HepG2 (cell line): ENCODE measurements around the gene ADAMTS12.

Experiments
- KDM2A ChIP-seq: sonication (generic); formaldehyde crosslinking; IDR thresholded peaks from 2 replicates; pipeline ENCODE4 v1.4.0; 2020; ENCODE audit warnings: low read depth, missing genetic modification reagents, borderline replicate concordance
- POLR2A ChIP-seq, 2 experiments: IDR thresholded peaks; 2 replicates each; pipeline ENCODE4 v1.6.1; 2011; ENCODE audit warnings: low read depth in 2 of 2, low read length in 2 of 2, mild to moderate bottlenecking in 1 of 2, moderate library complexity in 1 of 2; ENCODE audit not compliant: insufficient read depth in 1 of 2
- U2AF2 ChIP-seq: fragments of 200-400 bp; formaldehyde crosslinking; IDR thresholded peaks from 2 replicates; pipeline ENCODE4 v1.6.1; 2017; ENCODE audit warnings: low read depth, mild to moderate bottlenecking, low read length

DNA sequence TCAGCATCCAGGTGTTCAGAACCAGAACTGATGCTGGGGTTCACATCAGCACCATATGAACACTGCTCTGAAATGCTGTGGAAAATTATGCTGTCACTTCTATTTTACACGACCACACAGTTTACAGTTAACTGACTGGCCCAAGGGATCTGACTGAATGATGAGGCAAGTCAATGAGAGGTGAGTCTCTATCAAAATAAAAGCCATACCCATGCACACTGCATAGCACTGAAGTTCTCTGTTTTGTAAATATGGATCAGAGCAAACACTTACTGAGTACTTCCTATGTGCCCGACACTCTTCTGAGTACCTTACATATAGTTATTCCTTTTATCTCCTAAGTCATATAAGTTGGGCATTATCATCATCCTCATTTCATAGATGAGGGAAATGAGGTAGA, 328.3 kb downstream of the ADAMTS12 start:
- TF ChIP-seq KDM2A (CRISPR knock-in tag) (no peak), POLR2A (IDR thresholded peaks at IDR 0.05; ENCODE audit: insufficient read depth in 1 of 2, low read depth in 2 of 2, low read length in 2 of 2) (no peak), U2AF2 (no peak)
